Measurements from ENCODE around the gene CDH24. TPM values are rescaled to one million over a fixed set of nuclear protein-coding genes. Genes with fewer than 3 reads are reported as not detected.

The CDH24 gene
- total and polyA plus RNA-seq, 10 of the 15 experiments (the other 5 are each of a cell fraction or from before 2014, with no cell fraction given) = 0.10 to 1.5 (median 0.45) TPM; not detected in 2

DNA sequence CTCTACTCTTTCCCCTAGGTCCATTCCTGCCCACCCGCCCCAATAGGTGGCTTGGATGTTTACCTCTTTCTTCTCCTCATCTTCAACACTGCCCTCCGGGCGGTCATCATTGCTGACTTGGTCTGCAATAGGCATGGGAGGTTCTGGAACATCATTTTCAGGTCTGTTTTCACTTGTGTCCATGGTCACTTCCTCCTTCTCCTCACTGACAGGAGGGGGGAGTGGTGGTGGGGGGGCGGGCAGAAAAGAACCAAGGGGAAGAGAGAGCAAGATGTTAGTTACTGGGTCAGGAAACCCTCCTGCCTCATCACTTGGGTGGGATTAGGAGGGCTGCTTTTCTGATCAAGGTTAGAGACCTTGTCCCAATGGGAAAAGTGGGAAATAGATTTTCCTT lies 12.1 kb upstream of the CDH24 start (continued):
- TF ChIP-seq, protein P1, sequence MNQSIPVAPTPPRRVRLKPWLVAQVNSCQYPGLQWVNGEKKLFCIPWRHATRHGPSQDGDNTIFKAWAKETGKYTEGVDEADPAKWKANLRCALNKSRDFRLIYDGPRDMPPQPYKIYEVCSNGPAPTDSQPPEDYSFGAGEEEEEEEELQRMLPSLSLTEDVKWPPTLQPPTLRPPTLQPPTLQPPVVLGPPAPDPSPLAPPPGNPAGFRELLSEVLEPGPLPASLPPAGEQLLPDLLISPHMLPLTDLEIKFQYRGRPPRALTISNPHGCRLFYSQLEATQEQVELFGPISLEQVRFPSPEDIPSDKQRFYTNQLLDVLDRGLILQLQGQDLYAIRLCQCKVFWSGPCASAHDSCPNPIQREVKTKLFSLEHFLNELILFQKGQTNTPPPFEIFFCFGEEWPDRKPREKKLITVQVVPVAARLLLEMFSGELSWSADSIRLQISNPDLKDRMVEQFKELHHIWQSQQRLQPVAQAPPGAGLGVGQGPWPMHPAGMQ (IDR thresholded peaks at IDR 0.05; ENCODE audit: borderline replicate concordance) = no peak
- TF ChIP-seq, protein P2, sequence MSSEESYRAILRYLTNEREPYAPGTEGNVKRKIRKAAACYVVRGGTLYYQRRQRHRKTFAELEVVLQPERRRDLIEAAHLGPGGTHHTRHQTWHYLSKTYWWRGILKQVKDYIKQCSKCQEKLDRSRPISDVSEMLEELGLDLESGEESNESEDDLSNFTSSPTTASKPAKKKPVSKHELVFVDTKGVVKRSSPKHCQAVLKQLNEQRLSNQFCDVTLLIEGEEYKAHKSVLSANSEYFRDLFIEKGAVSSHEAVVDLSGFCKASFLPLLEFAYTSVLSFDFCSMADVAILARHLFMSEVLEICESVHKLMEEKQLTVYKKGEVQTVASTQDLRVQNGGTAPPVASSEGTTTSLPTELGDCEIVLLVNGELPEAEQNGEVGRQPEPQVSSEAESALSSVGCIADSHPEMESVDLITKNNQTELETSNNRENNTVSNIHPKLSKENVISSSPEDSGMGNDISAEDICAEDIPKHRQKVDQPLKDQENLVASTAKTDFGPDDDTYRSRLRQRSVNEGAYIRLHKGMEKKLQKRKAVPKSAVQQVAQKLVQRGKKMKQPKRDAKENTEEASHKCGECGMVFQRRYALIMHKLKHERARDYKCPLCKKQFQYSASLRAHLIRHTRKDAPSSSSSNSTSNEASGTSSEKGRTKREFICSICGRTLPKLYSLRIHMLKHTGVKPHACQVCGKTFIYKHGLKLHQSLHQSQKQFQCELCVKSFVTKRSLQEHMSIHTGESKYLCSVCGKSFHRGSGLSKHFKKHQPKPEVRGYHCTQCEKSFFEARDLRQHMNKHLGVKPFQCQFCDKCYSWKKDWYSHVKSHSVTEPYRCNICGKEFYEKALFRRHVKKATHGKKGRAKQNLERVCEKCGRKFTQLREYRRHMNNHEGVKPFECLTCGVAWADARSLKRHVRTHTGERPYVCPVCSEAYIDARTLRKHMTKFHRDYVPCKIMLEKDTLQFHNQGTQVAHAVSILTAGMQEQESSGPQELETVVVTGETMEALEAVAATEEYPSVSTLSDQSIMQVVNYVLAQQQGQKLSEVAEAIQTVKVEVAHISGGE (CRISPR knock-in tag; IDR thresholded peaks at IDR 0.05) = no peak
- no peak for TF ChIP-seq RAD21 (IDR thresholded peaks at IDR 0.05; ENCODE audit: insufficient read depth, low read depth, low read length)
- no peak for TF ChIP-seq RELB (IDR thresholded peaks at IDR 0.05; ENCODE audit: low read depth)
- TF ChIP-seq KDM1A (IDR thresholded peaks at IDR 0.05; ENCODE audit: borderline replicate concordance) = no peak
- TF ChIP-seq POLR2AphosphoS2 (IDR thresholded peaks at IDR 0.05; ENCODE audit: low read depth, low read length) = no peak
